ENCODE results near the gene MYLK4. TPM values are rescaled to one million over a fixed set of nuclear protein-coding genes. Genes with fewer than 3 reads are reported as not detected.
A peak's percentile ranks its signal among the peaks of the same experiment; 100 is the strongest.

MYLK4 gene
- total and polyA plus RNA-seq, 4 donors = 1.4 to 3.8 (median 2.5) TPM

DNA sequence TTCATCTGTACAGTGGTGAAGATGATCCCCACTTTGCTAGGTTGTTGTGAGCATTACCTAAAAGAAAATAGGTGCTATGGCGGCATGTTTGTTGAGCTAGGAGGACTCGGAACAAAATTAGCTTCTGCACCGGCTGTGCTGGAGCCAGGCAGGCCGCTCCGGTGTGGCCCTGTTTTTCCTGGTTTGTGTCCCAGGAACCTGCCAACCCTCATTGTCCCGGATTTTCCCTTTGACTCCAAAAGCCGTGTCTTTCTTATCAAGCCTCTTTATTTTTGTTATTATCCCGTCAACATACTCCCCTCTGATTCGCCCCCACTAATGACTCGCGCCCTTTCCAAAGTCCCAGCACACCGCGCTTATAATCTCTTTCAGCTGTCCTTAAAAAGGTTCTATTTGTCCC lies 117.0 kb downstream of the MYLK4 start:
- Histone ChIP-seq H3K9me3 (ENCODE audit: control insufficient read depth, insufficient read depth, low read length) (no peaks in the 10 kb centered on the region), H3K27me3 (ENCODE audit: control insufficient read depth, insufficient read depth, low read length) (no peaks in the 10 kb centered on the region), H3K4me3 (ENCODE audit: low read depth, low read length) (peak overlapping the region; percentile 37), H3K27ac (ENCODE audit: low read depth, low read length) (peak overlapping the region; percentile 90), H3K4me1 (ENCODE audit: control insufficient read depth, insufficient read depth, low read length) (peaks cover 24% of the 10 kb centered on the region), H3K36me3 (ENCODE audit: control insufficient read depth, insufficient read depth, low read length) (no peaks in the 10 kb centered on the region)
- WGBS (ENCODE audit: insufficient coverage) = 63% methylated on average over 13 of the region's 13 CpGs
- no peak for DNase-seq (ENCODE audit: low read depth in 4 of 6, low spot score in 6 of 6)

DNA sequence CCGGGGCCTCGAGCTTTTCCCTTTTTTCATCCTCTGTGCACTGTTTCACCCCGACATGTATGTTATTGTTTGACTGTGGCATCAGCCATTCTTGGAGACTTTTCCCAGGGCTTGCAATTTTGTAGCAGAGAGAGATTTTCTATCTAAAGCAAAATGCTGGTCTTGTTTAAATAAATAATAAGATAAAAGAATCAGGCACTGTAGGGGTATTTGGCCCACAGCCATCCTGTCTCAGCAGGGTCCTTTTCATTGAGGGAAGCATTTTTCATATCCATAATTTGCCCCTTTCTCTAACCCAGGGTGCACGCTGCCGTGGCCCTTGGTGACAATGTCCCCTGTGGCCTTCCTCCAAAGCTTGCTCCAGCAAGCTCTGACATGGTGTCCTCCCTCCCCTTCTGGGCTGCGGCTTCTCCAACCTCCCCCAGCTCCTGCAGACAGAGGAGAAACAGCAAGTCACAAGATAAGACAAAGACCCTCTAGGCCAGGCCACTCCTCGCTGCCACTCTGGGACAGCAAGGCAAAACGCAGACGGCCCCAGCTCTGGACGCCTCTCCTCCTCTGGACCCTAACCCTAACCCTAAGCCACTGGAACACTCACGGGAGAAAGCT lies 117.6 kb downstream of the MYLK4 start:
- Histone ChIP-seq H3K27ac (ENCODE audit: low read depth, low read length) (peak overlapping the region; percentile 90), H3K27me3 (ENCODE audit: control insufficient read depth, insufficient read depth, low read length) (no peaks in the 10 kb centered on the region), H3K4me1 (ENCODE audit: control insufficient read depth, insufficient read depth, low read length) (peaks cover 24% of the 10 kb centered on the region), H3K4me3 (ENCODE audit: low read depth, low read length) (no peak overlapping the region), H3K9me3 (ENCODE audit: control insufficient read depth, insufficient read depth, low read length) (no peaks in the 10 kb centered on the region), H3K36me3 (ENCODE audit: control insufficient read depth, insufficient read depth, low read length) (no peaks in the 10 kb centered on the region)
- WGBS (ENCODE audit: insufficient coverage) = 72% methylated on average over 8 of the region's 11 CpGs
- peak in 1 of 6 donors; percentile 53 for DNase-seq (ENCODE audit: low read depth in 4 of 6, low spot score in 6 of 6)

DNA sequence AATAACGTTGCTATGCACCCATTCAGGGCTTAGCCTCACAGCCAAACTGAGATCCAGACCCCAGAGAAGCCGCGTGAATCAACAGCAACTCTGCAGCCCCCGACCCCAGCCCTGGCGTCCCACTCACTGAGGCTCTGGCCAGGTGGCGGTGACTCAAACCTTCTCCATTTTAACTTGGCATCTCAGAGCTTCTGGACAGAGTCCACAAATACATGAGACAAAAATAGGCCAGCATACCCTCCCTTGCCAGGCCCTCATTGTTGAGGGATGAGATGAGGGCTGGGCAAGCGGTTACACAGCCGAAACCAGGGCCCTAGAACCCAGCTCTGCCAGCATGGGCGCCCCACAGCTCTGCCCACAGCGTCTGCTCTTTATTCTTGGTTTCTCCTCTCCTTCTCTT lies 118.4 kb downstream of the MYLK4 start:
- 76% methylated on average over 7 of the region's 10 CpGs for whole genome bisulfite sequencing (ENCODE audit: insufficient coverage)
- H3K27ac ChIP-seq (ENCODE audit: low read depth, low read length) = peak overlapping the region; percentile 90
- no peak overlapping the region for H3K4me3 ChIP-seq (ENCODE audit: low read depth, low read length)
- H3K36me3 ChIP-seq (ENCODE audit: control insufficient read depth, insufficient read depth, low read length) = no peaks in the 10 kb centered on the region
- peak in 1 of 6 donors; percentile 30 for DNase-seq (ENCODE audit: low read depth in 4 of 6, low spot score in 6 of 6)
- no peaks in the 10 kb centered on the region for H3K27me3 ChIP-seq (ENCODE audit: control insufficient read depth, insufficient read depth, low read length)
- peaks cover 24% of the 10 kb centered on the region for H3K4me1 ChIP-seq (ENCODE audit: control insufficient read depth, insufficient read depth, low read length)
- H3K9me3 ChIP-seq (ENCODE audit: control insufficient read depth, insufficient read depth, low read length) = no peaks in the 10 kb centered on the region

DNA sequence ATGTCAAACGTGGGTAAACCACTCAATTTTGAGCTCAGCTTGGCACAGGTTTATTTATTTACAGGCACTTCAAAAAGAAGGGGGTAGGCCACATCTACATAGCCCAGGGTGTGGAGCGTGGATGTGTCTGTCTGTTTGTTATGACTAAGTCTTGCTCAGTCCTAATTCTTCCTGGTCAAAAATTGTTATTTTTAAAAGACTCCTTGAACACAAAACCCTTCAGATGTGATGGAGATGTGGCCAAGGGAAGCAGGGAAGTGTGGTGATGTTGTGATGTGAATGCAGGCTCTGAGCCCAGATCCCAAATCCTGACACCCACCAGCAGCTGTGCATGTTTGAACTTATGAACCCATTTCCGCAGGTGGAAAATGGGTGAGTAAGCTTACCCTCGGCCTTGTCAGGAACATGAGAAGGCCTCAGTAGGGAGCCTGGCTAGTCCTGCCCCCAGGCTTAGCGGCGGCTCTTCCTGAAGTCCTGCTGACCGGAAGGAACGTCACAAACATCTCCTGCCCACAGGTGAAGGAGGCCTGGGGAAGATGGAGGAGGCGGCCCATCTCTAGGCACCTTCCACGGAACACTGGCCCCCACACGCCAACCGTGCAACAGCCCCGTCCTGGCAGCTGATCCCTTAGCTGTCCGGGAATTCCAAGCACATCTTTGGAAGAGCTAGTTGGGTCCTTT lies 119.7 kb downstream of the MYLK4 start:
- WGBS (ENCODE audit: insufficient coverage) = 80% methylated on average over 5 of the region's 14 CpGs
- DNase-seq (ENCODE audit: low read depth in 4 of 6, low spot score in 6 of 6) = peak in 1 of 6 donors; percentile 56
- H3K4me3 ChIP-seq (ENCODE audit: low read depth, low read length) = no peak overlapping the region
- H3K27ac ChIP-seq (ENCODE audit: low read depth, low read length) = peak overlapping the region; percentile 78
- H3K4me1 ChIP-seq (ENCODE audit: control insufficient read depth, insufficient read depth, low read length) = peaks cover 24% of the 10 kb centered on the region
- H3K9me3 ChIP-seq (ENCODE audit: control insufficient read depth, insufficient read depth, low read length) = no peaks in the 10 kb centered on the region
- H3K27me3 ChIP-seq (ENCODE audit: control insufficient read depth, insufficient read depth, low read length) = no peaks in the 10 kb centered on the region
- H3K36me3 ChIP-seq (ENCODE audit: control insufficient read depth, insufficient read depth, low read length) = no peaks in the 10 kb centered on the region

DNA sequence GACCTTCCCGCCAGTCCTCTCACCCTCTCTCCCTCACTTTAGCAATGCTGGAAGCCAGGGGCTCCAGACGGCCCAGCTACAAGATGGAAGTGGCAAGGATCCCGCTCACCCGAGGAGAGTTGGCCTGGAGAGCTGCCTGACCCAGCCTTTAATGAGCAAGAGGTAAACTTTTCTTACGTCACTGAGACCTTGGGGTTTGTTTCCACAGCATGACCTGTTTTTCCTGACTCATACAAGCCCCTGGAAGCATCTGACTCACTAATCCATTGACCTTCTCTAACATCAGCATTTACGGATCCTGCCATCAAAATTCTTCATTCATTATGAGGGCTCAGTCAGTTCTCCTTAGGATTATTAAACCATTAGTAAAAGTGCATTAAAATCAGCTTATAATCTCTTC lies 120.4 kb downstream of the MYLK4 start:
- Histone ChIP-seq H3K27me3 (ENCODE audit: control insufficient read depth, insufficient read depth, low read length) (no peaks in the 10 kb centered on the region), H3K27ac (ENCODE audit: low read depth, low read length) (peak overlapping the region; percentile 78), H3K4me1 (ENCODE audit: control insufficient read depth, insufficient read depth, low read length) (peaks cover 24% of the 10 kb centered on the region), H3K4me3 (ENCODE audit: low read depth, low read length) (no peak overlapping the region), H3K36me3 (ENCODE audit: control insufficient read depth, insufficient read depth, low read length) (no peaks in the 10 kb centered on the region), H3K9me3 (ENCODE audit: control insufficient read depth, insufficient read depth, low read length) (no peaks in the 10 kb centered on the region)
- WGBS (ENCODE audit: insufficient coverage) = 82% methylated on average over 5 of the region's 6 CpGs
- DNase-seq (ENCODE audit: low read depth in 4 of 6, low spot score in 6 of 6) = peak in 1 of 6 donors; percentile 79

DNA sequence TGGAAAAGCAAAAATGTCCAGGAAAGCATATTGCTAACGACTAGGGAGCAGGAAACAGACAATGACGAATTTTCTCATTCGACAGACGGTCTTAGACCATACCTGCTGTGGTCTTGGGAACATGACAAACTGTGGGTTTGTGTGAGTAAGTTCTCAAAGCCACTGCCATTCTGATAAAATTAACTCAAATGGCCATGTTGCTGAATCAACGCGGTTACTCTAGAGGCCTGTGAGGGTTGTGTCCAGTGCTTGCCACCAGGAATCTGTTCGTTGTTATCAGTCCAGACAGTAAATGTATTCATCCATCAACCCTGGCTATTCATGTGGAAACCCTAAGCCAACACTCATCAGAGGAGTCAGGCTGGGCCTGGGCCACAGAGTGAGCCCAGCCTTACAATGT lies 124.3 kb downstream of the MYLK4 start:
- Histone ChIP-seq H3K27ac (ENCODE audit: low read depth, low read length) (no peak overlapping the region), H3K36me3 (ENCODE audit: control insufficient read depth, insufficient read depth, low read length) (no peaks in the 10 kb centered on the region), H3K9me3 (ENCODE audit: control insufficient read depth, insufficient read depth, low read length) (no peaks in the 10 kb centered on the region), H3K4me3 (ENCODE audit: low read depth, low read length) (no peak overlapping the region), H3K4me1 (ENCODE audit: control insufficient read depth, insufficient read depth, low read length) (peaks cover 3% of the 10 kb centered on the region), H3K27me3 (ENCODE audit: control insufficient read depth, insufficient read depth, low read length) (no peaks in the 10 kb centered on the region)
- 86% methylated on average over 3 of the region's 7 CpGs for WGBS (ENCODE audit: insufficient coverage)
- no peak for DNase-seq (ENCODE audit: low read depth in 4 of 6, low spot score in 6 of 6)

DNA sequence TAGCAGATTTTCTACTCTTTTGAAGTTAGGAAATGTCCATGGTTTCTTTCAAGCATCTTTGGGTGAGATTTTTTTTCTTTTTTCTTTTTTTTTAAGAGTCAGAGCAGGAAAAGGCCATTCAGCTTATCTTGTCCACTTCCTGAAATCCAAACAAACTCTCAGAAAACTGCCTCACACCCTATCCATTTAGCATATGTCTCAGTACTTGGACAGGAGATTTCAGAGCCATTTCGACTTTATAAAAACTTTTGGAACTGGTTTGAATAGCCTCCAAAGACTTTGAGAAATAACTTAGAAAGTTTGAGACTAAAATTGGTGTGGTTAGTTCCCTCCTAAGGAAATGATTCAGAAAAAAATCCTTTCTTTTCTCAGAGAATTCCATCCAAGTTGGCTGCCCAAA lies 125.1 kb downstream of the MYLK4 start:
- H3K27ac ChIP-seq (ENCODE audit: low read depth, low read length) = peak overlapping the region; percentile 16
- no CpG with 5 or more reads among the region's 1 CpG for WGBS (ENCODE audit: insufficient coverage)
- H3K4me1 ChIP-seq (ENCODE audit: control insufficient read depth, insufficient read depth, low read length) = peaks cover 3% of the 10 kb centered on the region

DNA sequence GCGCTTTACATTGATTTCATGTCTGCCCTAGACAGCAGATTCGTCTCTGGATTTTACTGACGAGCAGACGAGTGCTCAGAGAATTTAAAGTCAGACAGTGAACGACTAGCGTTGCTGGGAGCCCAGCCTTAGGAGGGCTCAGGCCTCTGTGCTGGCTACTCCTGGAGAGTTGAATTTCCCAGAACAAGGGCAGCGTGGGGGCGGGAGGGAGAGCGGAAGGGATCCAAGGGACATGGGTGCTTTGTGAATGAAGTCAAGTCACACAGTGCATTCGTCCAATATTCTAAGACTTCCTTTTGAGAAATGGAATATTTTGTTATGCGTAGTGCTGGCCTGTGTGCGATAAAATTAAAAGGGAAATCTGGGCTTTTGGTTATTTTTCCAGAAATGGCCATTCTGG lies 126.5 kb downstream of the MYLK4 start:
- Histone ChIP-seq H3K27me3 (ENCODE audit: control insufficient read depth, insufficient read depth, low read length) (no peaks in the 10 kb centered on the region), H3K4me1 (ENCODE audit: control insufficient read depth, insufficient read depth, low read length) (peaks cover 3% of the 10 kb centered on the region), H3K36me3 (ENCODE audit: control insufficient read depth, insufficient read depth, low read length) (no peaks in the 10 kb centered on the region), H3K4me3 (ENCODE audit: low read depth, low read length) (no peak overlapping the region), H3K9me3 (ENCODE audit: control insufficient read depth, insufficient read depth, low read length) (no peaks in the 10 kb centered on the region), H3K27ac (ENCODE audit: low read depth, low read length) (peak overlapping the region; percentile 90)
- no peak for DNase-seq (ENCODE audit: low read depth in 4 of 6, low spot score in 6 of 6)
- WGBS (ENCODE audit: insufficient coverage) = 75% methylated on average over 12 of the region's 12 CpGs

More for the DNA sequence above, 125.1 kb downstream of the MYLK4 start:
- Histone ChIP-seq H3K27me3 (ENCODE audit: control insufficient read depth, insufficient read depth, low read length) (no peaks in the 10 kb centered on the region), H3K36me3 (ENCODE audit: control insufficient read depth, insufficient read depth, low read length) (no peaks in the 10 kb centered on the region), H3K9me3 (ENCODE audit: control insufficient read depth, insufficient read depth, low read length) (no peaks in the 10 kb centered on the region), H3K4me3 (ENCODE audit: low read depth, low read length) (no peak overlapping the region)
- DNase-seq (ENCODE audit: low read depth in 4 of 6, low spot score in 6 of 6) = no peak

DNA sequence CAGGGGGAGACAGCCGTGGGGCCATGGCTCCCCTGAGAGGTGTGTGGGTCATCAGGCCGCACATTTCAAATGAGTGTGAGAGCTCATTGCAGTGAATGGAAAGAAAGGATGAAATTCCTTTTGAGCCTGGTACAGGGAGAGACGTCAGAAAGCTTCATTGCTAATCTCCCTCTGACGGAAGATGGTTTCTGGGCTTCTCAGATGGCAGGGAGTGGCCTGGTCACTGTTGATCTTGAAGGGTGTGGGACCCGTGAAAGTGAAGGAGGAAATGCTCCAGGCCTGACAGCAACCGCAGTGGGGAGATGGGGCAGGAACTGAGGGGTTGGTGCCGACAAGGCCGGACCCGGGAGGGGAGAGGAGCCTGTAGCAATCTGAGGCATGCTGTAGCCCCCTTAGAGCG lies 127.4 kb downstream of the MYLK4 start:
- DNase-seq (ENCODE audit: low read depth in 4 of 6, low spot score in 6 of 6) = peak in 1 of 6 donors; percentile 44
- Histone ChIP-seq H3K4me3 (ENCODE audit: low read depth, low read length) (no peak overlapping the region), H3K9me3 (ENCODE audit: control insufficient read depth, insufficient read depth, low read length) (no peaks in the 10 kb centered on the region), H3K27me3 (ENCODE audit: control insufficient read depth, insufficient read depth, low read length) (no peaks in the 10 kb centered on the region), H3K4me1 (ENCODE audit: control insufficient read depth, insufficient read depth, low read length) (peaks cover 3% of the 10 kb centered on the region), H3K36me3 (ENCODE audit: control insufficient read depth, insufficient read depth, low read length) (no peaks in the 10 kb centered on the region), H3K27ac (ENCODE audit: low read depth, low read length) (peak overlapping the region; percentile 90)
- WGBS (ENCODE audit: insufficient coverage) = 77% methylated on average over 10 of the region's 10 CpGs

DNA sequence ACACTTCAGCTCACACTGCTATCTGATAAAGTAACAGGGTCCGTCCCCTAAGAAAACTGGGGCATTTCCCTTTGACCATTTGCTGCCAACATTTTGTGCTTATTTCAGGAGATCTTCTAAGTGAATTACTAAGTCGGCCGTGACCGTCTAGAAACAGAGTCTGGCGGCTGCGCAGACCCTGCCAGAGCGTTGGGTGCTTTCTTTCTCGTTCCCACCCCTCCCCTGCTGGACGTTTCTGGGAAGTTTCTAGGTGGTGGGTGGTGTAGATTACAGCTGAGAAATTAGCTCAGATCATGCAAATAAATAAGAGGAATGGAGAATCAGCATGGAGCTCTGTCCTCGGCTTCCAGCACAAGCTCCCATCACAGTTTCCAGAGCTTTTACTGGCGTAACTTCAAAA lies 128.1 kb downstream of the MYLK4 start:
- 62% methylated on average over 5 of the region's 11 CpGs for WGBS (ENCODE audit: insufficient coverage)
- Histone ChIP-seq H3K27ac (ENCODE audit: low read depth, low read length) (peak overlapping the region; percentile 90), H3K4me3 (ENCODE audit: low read depth, low read length) (no peak overlapping the region), H3K4me1 (ENCODE audit: control insufficient read depth, insufficient read depth, low read length) (peaks cover 3% of the 10 kb centered on the region), H3K36me3 (ENCODE audit: control insufficient read depth, insufficient read depth, low read length) (no peaks in the 10 kb centered on the region), H3K27me3 (ENCODE audit: control insufficient read depth, insufficient read depth, low read length) (no peaks in the 10 kb centered on the region), H3K9me3 (ENCODE audit: control insufficient read depth, insufficient read depth, low read length) (no peaks in the 10 kb centered on the region)
- peak in 1 of 6 donors; percentile 80 for DNase-seq (ENCODE audit: low read depth in 4 of 6, low spot score in 6 of 6)
